Esophagus muscularis mucosa (tissue), 4 donors: ENCODE results near the gene RAB9B. TPM values are rescaled to one million over a fixed set of nuclear protein-coding genes. Genes with fewer than 3 reads are reported as not detected.

ENCODE experiments used
- DNase-seq: peaks from one replicate; pipeline ENCODE4 v3.0.0-alpha.2; 2017; ENCODE audit errors: extremely low spot score
- H3K27ac ChIP-seq, 4 donors: fragments of 200-600 bp; sonication (generic); replicated peaks in 1 of 4; 1 replicate in 3 of 4; 2 replicates in 1 of 4; pipeline ENCODE4 v1.5.1; 2016 to 2019; ENCODE audit warnings: mild to moderate bottlenecking in 1 of 4
- H3K27me3 ChIP-seq, 4 donors: fragments of 200-600 bp; sonication (generic); one replicate each; pipeline versions ENCODE4 v1.5.1 to v1.6.0; 2016 to 2019
- H3K36me3 ChIP-seq, 4 donors: fragments of 200-600 bp; sonication (generic); one replicate each; pipeline ENCODE4 v1.5.1; 2016 to 2019
- H3K4me1 ChIP-seq, 4 donors: fragments of 200-600 bp; sonication (generic); one replicate each; pipeline ENCODE4 v1.5.1; 2016 to 2019
- H3K4me3 ChIP-seq, 4 donors: fragments of 200-600 bp; sonication (generic); 1 replicate in 2 of 4; 2 replicates in 2 of 4; pipeline ENCODE4 v1.5.1; 2016 to 2019; ENCODE audit warnings: mild to moderate bottlenecking in 4 of 4, moderate library complexity in 1 of 4
- H3K9me3 ChIP-seq, 4 donors: fragments of 200-600 bp; sonication (generic); 1 replicate in 3 of 4; 2 replicates in 1 of 4; pipeline ENCODE4 v1.5.1; 2016 to 2019
- EP300 ChIP-seq: sonication (generic); formaldehyde crosslinking; IDR thresholded peaks from one replicate; pipeline ENCODE4 v1.6.1; 2017; ENCODE audit warnings: antibody characterized with exemption
- POLR2A ChIP-seq: fragments of 450-650 bp; IDR thresholded peaks from one replicate; pipeline ENCODE4 v1.6.1; 2017; ENCODE audit warnings: antibody characterized with exemption, moderate library complexity, mild to moderate bottlenecking, low read depth
- POLR2AphosphoS5 ChIP-seq, 2 donors: sonication (generic); formaldehyde crosslinking; IDR thresholded peaks; one replicate each; pipeline ENCODE4 v1.6.1; 2017; ENCODE audit warnings: antibody characterized with exemption in 2 of 2
- WGBS: methylation state at CpG from one replicate; pipeline ENCODE4 v1.1.5; 2018; 5-methylcytosine and 5-hydroxymethylcytosine counted together
- intact Hi-C: fragments of 100-400 bp; cut with DNase I; formaldehyde crosslinking; loops from one replicate; pipeline ENCODE4 v1.15.1; 2023
- total RNA-seq, 4 donors: library from RNA; depleted of rRNA; stranded (reverse); fragments of >200 nt; gene quantifications; one replicate each; pipeline versions ENCODE4 v1.1.0 to v1.2.1, GENCODE V29; 2016
- TF ChIP-seq, protein P1 (sequence below), 3 experiments: fragments of 200-600 bp in 2 of 3; fragments of 450-650 bp in 1 of 3; sonication (generic) in 2 of 3; IDR thresholded peaks; one replicate each; pipeline ENCODE4 v1.5.1; 2017 to 2019; ENCODE audit warnings: antibody characterized with exemption in 3 of 3, mild to moderate bottlenecking in 2 of 3, moderate library complexity in 1 of 3

RAB9B gene
- total RNA-seq, 4 donors from 2014 or later = 8.9 to 13.6 (median 11.1) TPM

GRCh38 chrX:103792916-103793544, 39.0 kb downstream of the RAB9B start:
- H3K9me3 ChIP-seq = no peaks in the 10 kb centered on the region
- H3K4me3 ChIP-seq = no peak overlapping the region
- no peak for DNase-seq
- no peaks in the 10 kb centered on the region for H3K4me1 ChIP-seq
- no peaks in the 10 kb centered on the region for H3K36me3 ChIP-seq
- H3K27me3 ChIP-seq = no peaks in the 10 kb centered on the region
- intact Hi-C loops = no loop called here
- H3K27ac ChIP-seq = no peak overlapping the region
- 69% methylated on average over 6 of the region's 6 CpGs for WGBS
- TF ChIP-seq POLR2AphosphoS5 (IDR thresholded peaks at IDR 0.05) = no peak

- no peak overlapping the region for H3K27ac ChIP-seq
Measured at GRCh38 chrX:103791826-103792485, 40.1 kb downstream of the RAB9B start.

DNA sequence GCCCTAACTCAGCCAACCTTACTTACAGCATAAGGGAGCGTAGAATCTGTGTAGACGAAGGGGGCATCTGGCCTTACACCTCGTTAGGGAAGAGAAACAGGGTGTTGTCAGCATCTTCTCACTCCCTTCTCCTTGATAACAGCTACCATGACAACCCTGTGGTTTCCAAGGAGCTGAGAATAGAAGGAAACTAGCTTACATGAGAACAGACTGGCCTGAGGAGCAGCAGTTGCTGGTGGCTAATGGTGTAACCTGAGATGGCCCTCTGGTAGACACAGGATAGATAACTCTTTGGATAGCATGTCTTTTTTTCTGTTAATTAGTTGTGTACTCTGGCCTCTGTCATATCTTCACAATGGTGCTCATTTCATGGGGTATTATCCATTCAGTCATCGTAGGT, 40.8 kb downstream of the RAB9B start:
- no peak overlapping the region for H3K27ac ChIP-seq
- intact Hi-C loops = no loop called here

More at GRCh38 chrX:103791826-103792485, 40.1 kb downstream of the RAB9B start:
- Histone ChIP-seq H3K36me3 (no peaks in the 10 kb centered on the region), H3K9me3 (no peaks in the 10 kb centered on the region), H3K27me3 (no peaks in the 10 kb centered on the region), H3K4me3 (no peak overlapping the region), H3K4me1 (no peaks in the 10 kb centered on the region)
- no peak for TF ChIP-seq POLR2AphosphoS5 (IDR thresholded peaks at IDR 0.05)
- no peak for TF ChIP-seq EP300
- TF ChIP-seq POLR2A = no peak
- TF ChIP-seq, protein P1, sequence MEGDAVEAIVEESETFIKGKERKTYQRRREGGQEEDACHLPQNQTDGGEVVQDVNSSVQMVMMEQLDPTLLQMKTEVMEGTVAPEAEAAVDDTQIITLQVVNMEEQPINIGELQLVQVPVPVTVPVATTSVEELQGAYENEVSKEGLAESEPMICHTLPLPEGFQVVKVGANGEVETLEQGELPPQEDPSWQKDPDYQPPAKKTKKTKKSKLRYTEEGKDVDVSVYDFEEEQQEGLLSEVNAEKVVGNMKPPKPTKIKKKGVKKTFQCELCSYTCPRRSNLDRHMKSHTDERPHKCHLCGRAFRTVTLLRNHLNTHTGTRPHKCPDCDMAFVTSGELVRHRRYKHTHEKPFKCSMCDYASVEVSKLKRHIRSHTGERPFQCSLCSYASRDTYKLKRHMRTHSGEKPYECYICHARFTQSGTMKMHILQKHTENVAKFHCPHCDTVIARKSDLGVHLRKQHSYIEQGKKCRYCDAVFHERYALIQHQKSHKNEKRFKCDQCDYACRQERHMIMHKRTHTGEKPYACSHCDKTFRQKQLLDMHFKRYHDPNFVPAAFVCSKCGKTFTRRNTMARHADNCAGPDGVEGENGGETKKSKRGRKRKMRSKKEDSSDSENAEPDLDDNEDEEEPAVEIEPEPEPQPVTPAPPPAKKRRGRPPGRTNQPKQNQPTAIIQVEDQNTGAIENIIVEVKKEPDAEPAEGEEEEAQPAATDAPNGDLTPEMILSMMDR (IDR thresholded peaks at IDR 0.05) = no peak
- DNase-seq = no peak
- 77% methylated on average over 2 of the region's 2 CpGs for WGBS
- intact Hi-C loops = no loop called here

DNA sequence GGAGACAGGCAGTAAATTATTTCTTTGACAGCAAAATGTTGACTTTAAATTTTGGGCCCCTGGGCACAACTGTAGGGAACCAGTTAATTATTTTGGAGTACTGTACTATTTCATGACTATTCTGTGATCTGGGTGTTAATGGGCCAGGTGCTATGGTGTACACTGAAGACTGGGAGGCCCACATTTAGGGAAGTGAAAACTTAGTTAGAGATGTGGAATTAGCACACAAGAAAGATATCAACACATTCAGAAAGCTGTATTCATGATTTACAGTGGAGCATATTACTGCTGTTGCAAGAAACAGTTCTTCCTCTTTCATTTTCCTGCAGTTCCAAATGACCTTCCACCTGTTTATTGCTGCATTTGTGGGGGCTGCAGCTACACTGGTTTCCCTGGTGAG, 43.1 kb downstream of the RAB9B start:
- intact Hi-C loops = no loop called here
- TF ChIP-seq, protein P1 (IDR thresholded peaks at IDR 0.05) = no peak
- TF ChIP-seq EP300 (no peak), POLR2AphosphoS5 (IDR thresholded peaks at IDR 0.05) (no peak), POLR2A (no peak)
- no peaks in the 10 kb centered on the region for H3K27me3 ChIP-seq

More for the DNA sequence above, 40.8 kb downstream of the RAB9B start:
- H3K4me1 ChIP-seq = no peaks in the 10 kb centered on the region
- 72% methylated on average over 4 of the region's 4 CpGs for WGBS
- no peak overlapping the region for H3K4me3 ChIP-seq
- no peaks in the 10 kb centered on the region for H3K27me3 ChIP-seq
- no peaks in the 10 kb centered on the region for H3K36me3 ChIP-seq
- DNase-seq = no peak
- TF ChIP-seq, protein P1 (IDR thresholded peaks at IDR 0.05) = no peak
- TF ChIP-seq POLR2AphosphoS5 (IDR thresholded peaks at IDR 0.05) = no peak
- no peak for TF ChIP-seq EP300
- TF ChIP-seq POLR2A = no peak
- no peaks in the 10 kb centered on the region for H3K9me3 ChIP-seq

DNA sequence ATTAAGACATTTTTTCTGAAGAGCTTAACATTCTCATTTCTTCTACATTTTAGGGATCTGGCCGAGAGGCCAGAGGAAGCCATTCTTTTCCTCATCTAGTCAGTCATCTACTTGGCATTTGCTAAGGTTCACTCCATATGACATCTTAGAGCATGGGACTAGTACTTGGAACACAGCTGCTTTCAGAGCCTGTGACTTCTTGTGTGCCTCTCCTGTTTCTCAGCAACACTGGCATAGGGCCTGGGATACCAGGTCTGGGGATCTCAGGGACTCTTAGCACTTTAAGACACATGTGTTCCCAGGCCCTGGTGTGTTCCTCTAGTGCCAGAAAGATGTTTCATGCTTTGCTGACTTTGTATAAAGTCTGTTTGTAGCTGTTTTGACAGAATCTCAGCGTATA, 48.1 kb downstream of the RAB9B start:
- 55% methylated on average over 2 of the region's 2 CpGs for WGBS
- Histone ChIP-seq H3K9me3 (no peaks in the 10 kb centered on the region), H3K4me3 (no peak overlapping the region), H3K36me3 (no peaks in the 10 kb centered on the region), H3K27me3 (no peaks in the 10 kb centered on the region), H3K4me1 (peaks cover 0 to 31% (median 23%) of the 10 kb centered on the region in 4 donors), H3K27ac (peak overlapping the region in 2 of 4 donors; percentile 36 to 42)
- no peak for TF ChIP-seq POLR2AphosphoS5 (IDR thresholded peaks at IDR 0.05)
- TF ChIP-seq POLR2A = no peak
- no peak for TF ChIP-seq EP300
- TF ChIP-seq, protein P1 (IDR thresholded peaks at IDR 0.05) = no peak
- DNase-seq = no peak
- intact Hi-C loops = no loop called here

More for the DNA sequence above, 43.1 kb downstream of the RAB9B start:
- no peak for DNase-seq
- Histone ChIP-seq H3K9me3 (no peaks in the 10 kb centered on the region), H3K27ac (no peak overlapping the region), H3K4me3 (no peak overlapping the region), H3K4me1 (peaks cover 0 to 9% (median 3%) of the 10 kb centered on the region in 4 donors), H3K36me3 (no peaks in the 10 kb centered on the region)
